ENCODE data around the gene CFAP43. TPM values are rescaled to one million over a fixed set of nuclear protein-coding genes. Genes with fewer than 3 reads are reported as not detected.

CFAP43 gene
- total and polyA plus RNA-seq, 2 donors (not counting 1 experiment from before 2014, with no cell fraction given), result 0.12 TPM; not detected in 1

GRCh38 chr10:104230490-104230889, 1.7 kb downstream of the CFAP43 start:
- H3K27me3 ChIP-seq (replicated peaks in 1 of 4; ENCODE audit: control extremely low read depth in 1 of 4, control insufficient read depth in 3 of 4, insufficient read depth in 4 of 4, low read length in 3 of 4), result peaks cover 0 to 19% (median 13%) of the 10 kb centered on the region in 4 experiments
- CTCF ChIA-PET, result interaction anchor here (1.4 kb wide), 1 partner anchor 121 kb away, joined by 3 read pairs; no protein-coding TSS in a partner anchor

GRCh38 chr10:104223304-104223703, 8.9 kb downstream of the CFAP43 start:
- Mint-ChIP-seq H3K9me3 (ENCODE audit: insufficient read depth) (no peaks in the 10 kb centered on the region), H3K4me1 (no peaks in the 10 kb centered on the region), H3K27ac (no peak overlapping the region), H3K4me3 (no peak overlapping the region), H3K27me3 (peaks cover 25% of the 10 kb centered on the region)
- Histone ChIP-seq H3K9me3 (ENCODE audit: control extremely low read depth in 1 of 3, control insufficient read depth in 2 of 3, insufficient read depth in 1 of 3, low read length in 2 of 3) (no peaks in the 10 kb centered on the region), H3K79me2 (ENCODE audit: control insufficient read depth, insufficient read depth, low read length) (no peaks in the 10 kb centered on the region), H3K27me3 (replicated peaks in 1 of 4; ENCODE audit: control extremely low read depth in 1 of 4, control insufficient read depth in 3 of 4, insufficient read depth in 4 of 4, low read length in 3 of 4) (peaks cover 0 to 4% (median 0%) of the 10 kb centered on the region in 4 experiments), H3K27ac (ENCODE audit: low read length in 2 of 2) (no peak overlapping the region), H2AFZ (ENCODE audit: insufficient read depth, low read depth, low read length, poor library complexity, severe bottlenecking) (no peak overlapping the region), H3K9ac (ENCODE audit: low read length) (no peak overlapping the region), H4K20me1 (ENCODE audit: control insufficient read depth, insufficient read depth, low read length, poor library complexity, severe bottlenecking) (no peaks in the 10 kb centered on the region), H3K36me3 (replicated peaks in 1 of 2; ENCODE audit: control extremely low read depth in 1 of 2, control insufficient read depth in 1 of 2, extremely low read depth in 1 of 2, insufficient read depth in 2 of 2, low read length in 1 of 2) (no peaks in the 10 kb centered on the region), H3K4me3 (ENCODE audit: control extremely low read depth in 1 of 5, extremely low read depth in 1 of 5, insufficient read depth in 1 of 5, low read depth in 2 of 5, low read length in 4 of 5) (no peak overlapping the region), H3K4me1 (ENCODE audit: control insufficient read depth in 2 of 2, insufficient read depth in 2 of 2, low read length in 2 of 2) (no peaks in the 10 kb centered on the region), H3K4me2 (replicated peaks; ENCODE audit: low read depth, low read length, poor library complexity, severe bottlenecking) (no peak overlapping the region)
- ChIA-PET CTCF (no interaction called here), POLR2A (no interaction called here)
- intact Hi-C loops (cut with micrococcal nuclease), result no loop called here
- DNase-seq (no peak), ATAC-seq (ENCODE audit: low read depth) (no peak)
- TF ChIP-seq CTCF (IDR thresholded peaks at IDR 0.05) (no peak), EZH2 (IDR thresholded peaks at IDR 0.05; ENCODE audit: borderline replicate concordance, insufficient read depth, low read depth, low read length, poor library complexity, severe bottlenecking) (no peak)

More at GRCh38 chr10:104230490-104230889, 1.7 kb downstream of the CFAP43 start:
- WGBS (ENCODE audit: insufficient coverage), result no CpG with 5 or more reads among the region's 4 CpGs
- Histone ChIP-seq H3K4me3 (ENCODE audit: control extremely low read depth in 1 of 5, extremely low read depth in 1 of 5, insufficient read depth in 1 of 5, low read depth in 2 of 5, low read length in 4 of 5) (no peak overlapping the region), H3K4me2 (replicated peaks; ENCODE audit: low read depth, low read length, poor library complexity, severe bottlenecking) (no peak overlapping the region), H3K4me1 (ENCODE audit: control insufficient read depth in 2 of 2, insufficient read depth in 2 of 2, low read length in 2 of 2) (peaks cover 6 to 13% of the 10 kb centered on the region in 2 donors), H4K20me1 (ENCODE audit: control insufficient read depth, insufficient read depth, low read length, poor library complexity, severe bottlenecking) (no peaks in the 10 kb centered on the region), H3K9ac (ENCODE audit: low read length) (no peak overlapping the region), H3K36me3 (replicated peaks in 1 of 2; ENCODE audit: control extremely low read depth in 1 of 2, control insufficient read depth in 1 of 2, extremely low read depth in 1 of 2, insufficient read depth in 2 of 2, low read length in 1 of 2) (no peaks in the 10 kb centered on the region), H2AFZ (ENCODE audit: insufficient read depth, low read depth, low read length, poor library complexity, severe bottlenecking) (no peak overlapping the region), H3K27ac (ENCODE audit: low read length in 2 of 2) (no peak overlapping the region), H3K79me2 (ENCODE audit: control insufficient read depth, insufficient read depth, low read length) (no peaks in the 10 kb centered on the region), H3K9me3 (ENCODE audit: control extremely low read depth in 1 of 3, control insufficient read depth in 2 of 3, insufficient read depth in 1 of 3, low read length in 2 of 3) (peaks cover 2 to 8% (median 8%) of the 10 kb centered on the region in 3 donors)
- intact Hi-C loops (cut with micrococcal nuclease), result no loop called here
- H3K9me3 Mint-ChIP-seq (ENCODE audit: insufficient read depth), result no peaks in the 10 kb centered on the region
- DNase-seq (no peak), ATAC-seq (ENCODE audit: low read depth) (no peak)
- H3K4me3 Mint-ChIP-seq, result no peak overlapping the region
- POLR2A ChIA-PET, result no interaction called here
- peaks cover 10% of the 10 kb centered on the region for H3K4me1 Mint-ChIP-seq
- no peak overlapping the region for H3K27ac Mint-ChIP-seq
- TF ChIP-seq EZH2 (IDR thresholded peaks at IDR 0.05; ENCODE audit: borderline replicate concordance, insufficient read depth, low read depth, low read length, poor library complexity, severe bottlenecking), result no peak
- TF ChIP-seq CTCF (IDR thresholded peaks at IDR 0.05), result no peak
- H3K27me3 Mint-ChIP-seq, result peaks cover 13% of the 10 kb centered on the region
